Stimulated activated naive CD8-positive, alpha-beta T cell treated with anti-CD3 and anti-CD28 coated beads, Interleukin-15, Interleukin-2, amounts not matched to agents 100 ng/mL and 50 ng/mL, for 24 hours (primary cell): ENCODE results near the gene SPATA25.
"Not testable (repeated sequence)": the region's sequence is repeated elsewhere in the genome, so short reads cannot be mapped to it uniquely, and the experiment has no call there.

Source experiments
- H3K27ac Mint-ChIP-seq: one replicate; pipeline ENCODE4 v1.8.0; 2021; ENCODE audit warnings: mild to moderate bottlenecking, mixed read lengths
- H3K27me3 Mint-ChIP-seq: one replicate; pipeline ENCODE4 v1.8.0; 2021; ENCODE audit warnings: mixed read lengths
- H3K36me3 Mint-ChIP-seq: one replicate; pipeline ENCODE4 v1.8.0; 2021; ENCODE audit warnings: low read depth, mixed read lengths
- H3K4me1 Mint-ChIP-seq: one replicate; pipeline ENCODE4 v1.8.0; 2021; ENCODE audit warnings: low read depth, mixed read lengths
- H3K4me3 Mint-ChIP-seq: one replicate; pipeline ENCODE4 v1.8.0; 2021; ENCODE audit warnings: mild to moderate bottlenecking, mixed read lengths
- H3K9me3 Mint-ChIP-seq: one replicate; pipeline ENCODE4 v1.8.0; 2021; ENCODE audit warnings: mixed read lengths

The SPATA25 gene

DNA sequence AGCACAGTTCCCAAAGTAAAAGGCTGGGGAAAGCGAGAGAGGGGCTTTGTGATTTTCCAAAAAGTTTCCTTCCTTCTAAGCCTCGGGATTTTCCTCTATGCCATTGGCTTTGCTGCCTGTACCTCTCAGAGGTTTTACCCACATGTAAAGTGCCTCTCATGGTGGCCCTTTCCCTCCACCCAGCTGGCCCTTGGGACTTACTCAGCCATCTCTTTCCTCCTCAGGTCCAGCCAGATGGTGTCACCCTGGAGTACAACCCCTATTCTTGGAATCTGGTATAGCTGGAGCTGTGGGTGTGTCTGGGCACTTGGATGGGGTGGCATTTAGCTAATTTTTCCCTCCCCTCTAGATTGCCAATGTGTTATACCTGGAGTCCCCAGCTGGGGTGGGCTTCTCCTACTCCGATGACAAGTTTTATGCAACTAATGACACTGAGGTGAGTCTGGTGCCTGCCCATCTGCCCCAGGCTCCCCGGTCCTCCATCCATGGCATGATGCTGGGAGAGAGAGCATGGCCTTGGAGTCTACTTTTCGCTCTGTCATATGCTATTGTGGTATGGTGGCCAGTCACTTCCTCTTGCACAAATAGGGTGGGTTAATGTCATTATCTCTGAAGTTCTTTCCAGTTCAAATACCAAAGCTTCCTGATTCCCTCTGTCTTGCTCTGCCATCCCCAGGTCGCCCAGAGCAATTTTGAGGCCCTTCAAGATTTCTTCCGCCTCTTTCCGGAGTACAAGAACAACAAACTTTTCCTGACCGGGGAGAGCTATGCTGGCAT lies 4.8 kb upstream of the SPATA25 start:
- peak overlapping the region; percentile 89 for H3K4me3 Mint-ChIP-seq
- H3K27ac Mint-ChIP-seq: peak overlapping the region; percentile 79
- H3K36me3 Mint-ChIP-seq: peaks cover 13% of the 10 kb centered on the region
- peaks cover 36% of the 10 kb centered on the region for H3K4me1 Mint-ChIP-seq
- H3K9me3 Mint-ChIP-seq: no peaks in the 10 kb centered on the region
- H3K27me3 Mint-ChIP-seq: no peaks in the 10 kb centered on the region

DNA sequence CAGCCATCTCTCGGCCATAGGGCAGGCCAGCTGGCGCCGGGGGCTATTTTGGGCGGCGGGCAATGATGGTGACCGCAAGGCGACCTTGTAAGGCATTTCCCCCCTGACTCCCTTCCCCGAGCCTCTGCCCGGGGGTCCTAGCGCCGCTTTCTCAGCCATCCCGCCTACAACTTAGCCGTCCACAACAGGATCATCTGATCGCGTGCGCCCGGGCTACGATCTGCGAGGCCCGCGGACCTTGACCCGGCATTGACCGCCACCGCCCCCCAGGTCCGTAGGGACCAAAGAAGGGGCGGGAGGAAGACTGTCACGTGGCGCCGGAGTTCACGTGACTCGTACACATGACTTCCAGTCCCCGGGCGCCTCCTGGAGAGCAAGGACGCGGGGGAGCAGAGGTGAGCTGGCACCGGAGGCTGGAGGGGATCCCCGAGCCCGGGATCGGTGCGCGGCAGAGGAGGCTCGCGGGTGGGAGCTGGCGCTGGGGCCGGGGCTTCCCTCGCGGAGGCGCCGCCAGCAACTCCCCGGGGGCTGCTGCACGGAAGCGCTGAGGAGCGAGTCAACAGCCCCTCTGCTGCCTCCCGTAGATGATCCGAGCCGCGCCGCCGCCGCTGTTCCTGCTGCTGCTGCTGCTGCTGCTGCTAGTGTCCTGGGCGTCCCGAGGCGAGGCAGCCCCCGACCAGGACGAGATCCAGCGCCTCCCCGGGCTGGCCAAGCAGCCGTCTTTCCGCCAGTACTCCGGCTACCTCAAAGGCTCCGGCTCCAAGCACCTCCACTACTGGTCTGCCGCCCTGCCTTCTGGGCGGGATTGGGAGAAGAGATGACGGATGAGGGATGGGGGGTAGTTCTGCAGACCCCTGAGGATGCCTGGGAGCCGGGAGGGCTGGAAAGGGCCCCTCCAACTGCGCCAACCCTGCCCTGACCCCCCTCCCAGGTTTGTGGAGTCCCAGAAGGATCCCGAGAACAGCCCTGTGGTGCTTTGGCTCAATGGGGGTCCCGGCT lies 3.9 kb upstream of the SPATA25 start, which contains the start of the genes CTSA and NEURL2:
Gene CTSA, plus strand, starts transcription at position 351 of the 999 bp plus-strand sequence. Its CDS starts 234 bp downstream, at position 585.
Gene NEURL2, minus strand, starts transcription at position 224 of the 999 bp plus-strand sequence. Its CDS starts 217 bp downstream, at position 7.
- peaks cover 39% of the 10 kb centered on the region for H3K4me1 Mint-ChIP-seq
- no peaks in the 10 kb centered on the region for H3K9me3 Mint-ChIP-seq
- peak within 1 kb of the TSS; percentile 89 for H3K4me3 Mint-ChIP-seq
- H3K27me3 Mint-ChIP-seq: no peaks in the 10 kb centered on the region
- H3K36me3 Mint-ChIP-seq: peaks cover 8% of the 10 kb centered on the region
- H3K27ac Mint-ChIP-seq: peak within 1 kb of the TSS; percentile 94

DNA sequence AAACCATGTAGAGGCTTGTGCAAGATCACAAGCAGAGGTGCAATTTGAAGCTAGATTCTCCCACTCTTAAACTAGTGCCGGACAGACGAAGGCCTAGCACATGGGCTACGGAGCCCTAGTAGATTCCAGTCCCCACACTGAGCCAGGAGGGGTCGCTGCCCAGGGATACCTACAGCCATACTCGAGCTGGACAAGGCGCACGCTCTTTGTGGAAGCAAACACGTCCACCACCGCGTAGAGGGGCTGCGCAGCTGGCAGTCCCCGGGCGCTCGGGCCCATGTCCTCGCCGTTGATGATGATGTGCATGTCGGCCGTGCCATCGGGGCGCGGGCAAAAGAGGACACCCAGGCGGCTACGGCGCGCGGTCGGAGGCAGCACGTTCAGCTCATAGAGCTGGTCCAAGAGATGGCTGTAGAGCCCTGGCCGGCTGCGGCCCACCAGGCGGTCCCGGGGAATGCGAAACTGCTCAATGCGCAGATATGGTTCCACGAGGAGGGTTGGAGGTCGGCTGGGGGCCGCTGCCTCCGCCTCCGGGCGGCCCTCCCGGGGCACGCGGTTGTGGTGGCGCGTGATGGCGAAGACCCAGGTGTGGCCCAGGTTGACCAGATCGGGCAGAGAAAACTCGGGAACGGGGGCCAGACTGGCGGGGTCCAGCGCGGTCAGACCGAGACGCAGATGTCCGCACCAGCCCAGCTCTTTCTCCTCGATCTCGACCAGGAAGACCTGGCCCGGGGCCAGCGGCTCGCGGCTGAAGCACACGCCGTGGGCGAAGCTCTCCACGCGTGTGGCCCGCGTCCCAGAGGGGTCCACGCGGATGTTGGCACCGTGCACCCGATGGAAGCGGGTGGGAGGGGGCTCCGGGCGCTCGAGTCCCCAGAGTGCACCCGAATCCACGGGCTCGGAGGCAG lies 2.9 kb upstream of the SPATA25 start:
- H3K36me3 Mint-ChIP-seq: peaks cover 11% of the 10 kb centered on the region

DNA sequence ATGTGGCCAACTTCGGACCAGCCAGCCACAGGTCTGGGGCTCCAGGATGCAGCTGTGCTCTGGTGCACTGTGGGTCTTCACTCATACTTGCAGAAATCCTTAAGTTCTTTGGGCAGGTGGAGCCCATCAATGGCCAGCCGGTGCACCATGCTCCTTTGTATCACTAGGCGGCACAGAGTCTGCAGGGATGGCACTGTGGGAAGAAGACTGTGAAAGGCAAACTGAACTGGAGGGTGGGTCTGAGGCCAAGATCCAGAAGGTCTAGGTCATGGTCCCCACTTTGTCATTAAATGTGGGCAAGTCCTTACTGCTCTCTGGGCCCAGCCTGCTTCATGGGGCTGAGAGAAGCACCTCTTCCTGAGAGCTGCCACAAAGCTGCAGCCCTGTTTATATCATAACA lies 1.3 kb upstream of the SPATA25 start:
- Mint-ChIP-seq H3K4me3 (no peak overlapping the region), H3K36me3 (peaks cover 10% of the 10 kb centered on the region), H3K9me3 (no peaks in the 10 kb centered on the region), H3K4me1 (peaks cover 50% of the 10 kb centered on the region), H3K27me3 (no peaks in the 10 kb centered on the region), H3K27ac (no peak overlapping the region)

More for the DNA sequence above, 2.9 kb upstream of the SPATA25 start:
- peak overlapping the region; percentile 86 for H3K27ac Mint-ChIP-seq
- peak overlapping the region; percentile 89 for H3K4me3 Mint-ChIP-seq
- no peaks in the 10 kb centered on the region for H3K9me3 Mint-ChIP-seq
- H3K4me1 Mint-ChIP-seq: peaks cover 47% of the 10 kb centered on the region
- H3K27me3 Mint-ChIP-seq: no peaks in the 10 kb centered on the region

GRCh38 chr20:45886590-45887345 lies 654 bp downstream of the SPATA25 start:
- Mint-ChIP-seq H3K9me3 (no peaks in the 10 kb centered on the region), H3K27ac (peak overlapping the region; percentile 55), H3K36me3 (peaks cover 26% of the 10 kb centered on the region), H3K27me3 (no peaks in the 10 kb centered on the region), H3K4me3 (no peak overlapping the region), H3K4me1 (peaks cover 52% of the 10 kb centered on the region)

DNA sequence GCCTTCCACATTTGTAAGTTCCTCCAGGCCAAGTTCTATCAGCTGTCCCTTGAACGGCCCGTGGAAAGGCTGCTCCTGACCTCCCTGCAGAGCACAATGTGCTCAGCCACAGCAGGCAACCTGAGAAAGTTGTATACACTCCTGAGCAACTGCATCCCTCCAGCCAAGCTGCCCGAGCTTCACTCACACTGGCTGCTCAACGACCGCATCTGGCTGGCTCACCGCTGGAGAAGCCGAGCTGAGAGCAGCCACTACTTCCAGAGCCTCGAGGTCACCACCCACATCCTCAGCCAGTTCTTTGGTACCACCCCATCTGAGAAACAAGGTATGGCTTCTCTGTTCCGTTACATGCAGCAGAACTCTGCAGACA lies 4.3 kb downstream of the SPATA25 start:
- Mint-ChIP-seq H3K4me1 (peaks cover 52% of the 10 kb centered on the region), H3K4me3 (no peak overlapping the region), H3K36me3 (peaks cover 26% of the 10 kb centered on the region), H3K27me3 (no peaks in the 10 kb centered on the region), H3K27ac (no peak overlapping the region), H3K9me3 (no peaks in the 10 kb centered on the region)

DNA sequence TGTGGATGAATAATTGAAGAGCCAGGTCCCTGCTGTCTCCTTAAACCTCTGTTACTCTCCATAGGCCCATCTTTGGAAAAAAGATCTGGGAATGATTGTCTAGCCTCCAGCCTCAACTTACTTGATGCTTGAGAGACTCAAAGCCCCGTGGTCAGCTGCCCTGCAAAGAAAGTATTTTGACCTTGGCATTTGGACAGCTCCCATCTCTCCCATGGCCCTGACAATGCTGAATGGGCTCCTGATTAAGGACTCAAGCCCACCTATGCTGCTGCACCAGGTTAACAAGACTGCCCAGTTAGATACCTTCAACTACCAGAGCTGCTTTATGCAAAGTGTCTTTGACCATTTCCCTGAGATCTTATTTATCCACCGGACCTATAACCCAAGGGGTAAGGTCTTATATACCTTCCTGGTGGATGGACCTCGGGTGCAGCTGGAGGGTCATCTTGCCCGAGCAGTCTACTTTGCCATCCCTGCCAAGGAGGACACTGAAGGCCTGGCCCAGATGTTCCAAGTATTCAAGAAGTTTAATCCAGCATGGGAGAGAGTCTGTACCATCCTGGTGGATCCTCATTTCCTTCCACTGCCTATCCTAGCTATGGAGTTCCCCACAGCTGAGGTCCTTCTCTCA lies 4.8 kb downstream of the SPATA25 start:
- Mint-ChIP-seq H3K9me3 (no peaks in the 10 kb centered on the region), H3K27ac (peak overlapping the region; percentile 15), H3K36me3 (peaks cover 26% of the 10 kb centered on the region), H3K4me3 (peak overlapping the region; percentile 63), H3K4me1 (peaks cover 52% of the 10 kb centered on the region), H3K27me3 (no peaks in the 10 kb centered on the region)

- Mint-ChIP-seq H3K4me1 (peaks cover 48% of the 10 kb centered on the region), H3K27me3 (no peaks in the 10 kb centered on the region), H3K9me3 (no peaks in the 10 kb centered on the region), H3K36me3 (peaks cover 35% of the 10 kb centered on the region), H3K27ac (peak within 1 kb of the TSS; percentile 92), H3K4me3 (peak within 1 kb of the TSS; percentile 85)
Observed at GRCh38 chr20:45880988-45881788, 6.2 kb downstream of the SPATA25 start, which contains the start of gene ZSWIM1. Gene ZSWIM1, plus strand, starts transcription at chr20:45881227. Its CDS starts 1,366 bp downstream, at chr20:45882593.

DNA sequence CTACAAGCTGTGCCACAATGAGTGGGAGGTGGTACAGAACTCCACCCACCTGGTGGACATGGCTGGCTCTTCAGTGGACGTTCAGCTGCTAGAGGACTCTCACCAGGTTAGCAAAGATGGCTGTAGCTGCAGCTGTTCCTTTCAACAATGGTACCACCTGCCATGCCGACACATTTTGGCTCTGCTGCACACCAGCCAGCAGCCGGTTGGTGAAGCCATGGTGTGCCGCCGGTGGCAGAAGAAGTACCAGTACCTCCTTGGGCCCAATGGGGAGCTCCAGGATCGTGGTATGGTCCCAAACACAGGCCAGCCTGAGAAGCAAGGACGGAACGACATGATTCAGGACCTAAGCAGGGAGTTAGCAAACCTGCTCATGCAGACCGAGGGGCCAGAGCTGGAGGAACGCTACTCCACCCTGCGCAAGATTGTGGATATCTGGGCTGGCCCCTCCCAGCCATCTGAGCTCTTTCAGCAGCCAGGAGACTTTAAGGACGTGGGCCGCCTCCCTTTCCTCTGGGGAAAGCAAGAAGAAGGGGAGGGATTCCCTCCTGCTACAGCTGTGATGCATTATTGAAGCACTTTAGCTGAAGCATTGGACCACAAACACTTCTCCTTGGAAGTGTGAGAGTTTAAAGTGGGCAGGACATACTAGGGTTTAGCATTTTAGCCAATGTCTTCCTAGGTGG lies 9.2 kb downstream of the SPATA25 start:
- Mint-ChIP-seq H3K4me1 (peaks cover 23% of the 10 kb centered on the region), H3K27ac (no peak overlapping the region), H3K36me3 (peaks cover 23% of the 10 kb centered on the region), H3K4me3 (no peak overlapping the region), H3K9me3 (no peaks in the 10 kb centered on the region), H3K27me3 (no peaks in the 10 kb centered on the region)

GRCh38 chr20:45874576-45874975 lies 12.8 kb downstream of the SPATA25 start:
- no peaks in the 10 kb centered on the region for H3K27me3 Mint-ChIP-seq
- H3K27ac Mint-ChIP-seq: no peak overlapping the region
- no peaks in the 10 kb centered on the region for H3K9me3 Mint-ChIP-seq
- no peak overlapping the region for H3K4me3 Mint-ChIP-seq
- H3K36me3 Mint-ChIP-seq: peaks cover 15% of the 10 kb centered on the region
- H3K4me1 Mint-ChIP-seq: no peaks in the 10 kb centered on the region

DNA sequence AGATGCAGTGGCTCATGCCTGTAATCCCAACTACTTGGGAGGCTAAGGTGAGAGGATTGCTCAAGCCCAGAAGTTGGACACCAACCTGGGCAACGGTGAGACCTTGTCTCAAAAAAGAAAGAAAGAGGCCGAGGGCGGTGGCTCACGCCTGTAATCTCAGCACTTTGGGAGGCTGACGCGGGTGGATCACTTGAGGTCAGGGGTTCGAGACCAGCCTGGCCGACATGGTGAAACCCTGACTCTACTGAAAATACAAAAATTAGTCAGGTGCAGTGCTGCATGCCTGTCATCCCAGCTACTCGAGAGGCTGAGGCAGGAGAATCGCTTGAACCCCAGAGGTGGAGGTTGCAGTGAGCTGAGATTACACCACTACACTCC lies 13.3 kb downstream of the SPATA25 start:
- H3K4me3 Mint-ChIP-seq, H3K9me3 Mint-ChIP-seq, H3K27ac Mint-ChIP-seq, H3K4me1 Mint-ChIP-seq, H3K27me3 Mint-ChIP-seq: not testable (repeated sequence)
- peaks cover 15% of the 10 kb centered on the region for H3K36me3 Mint-ChIP-seq

DNA sequence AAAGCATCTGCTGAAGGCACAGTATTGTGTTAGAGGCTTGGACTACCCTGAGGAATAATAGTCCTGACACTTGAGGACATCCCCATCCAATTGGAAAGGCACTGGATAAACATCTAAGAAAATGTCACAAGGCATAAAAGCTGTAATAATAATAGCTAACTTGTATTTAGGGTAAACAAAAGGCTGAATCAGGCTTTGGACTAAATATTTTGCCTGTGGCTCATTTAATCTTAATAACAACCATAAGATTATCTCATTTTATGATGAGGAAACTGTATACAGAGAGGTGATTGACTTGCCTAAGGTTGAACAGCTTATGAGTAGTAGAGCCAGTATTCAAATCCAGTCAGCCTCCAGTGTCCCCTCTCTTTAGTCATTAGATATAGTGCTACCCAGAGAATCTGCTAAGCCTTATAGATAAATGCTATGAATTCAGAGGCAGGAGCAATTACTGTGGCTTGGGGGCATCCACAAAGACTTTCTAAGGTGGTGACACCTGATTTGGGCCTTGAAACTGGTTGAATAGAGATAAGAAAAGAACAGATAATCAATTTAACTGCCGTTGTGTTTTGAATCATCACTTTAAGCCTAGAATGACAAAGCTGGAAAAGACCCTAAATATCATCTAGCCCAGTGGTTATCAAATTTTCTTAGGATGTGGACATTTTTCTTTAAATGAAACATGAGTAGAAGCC lies 13.9 kb downstream of the SPATA25 start:
- Mint-ChIP-seq H3K4me1 (no peaks in the 10 kb centered on the region), H3K27ac (no peak overlapping the region), H3K9me3 (no peaks in the 10 kb centered on the region), H3K4me3 (no peak overlapping the region), H3K27me3 (no peaks in the 10 kb centered on the region), H3K36me3 (peaks cover 15% of the 10 kb centered on the region)
